Kidney (tissue), 14 donors: ENCODE measurements around the gene SUGP2. TPM values are rescaled to one million over a fixed set of nuclear protein-coding genes. Genes with fewer than 3 reads are reported as not detected.
A peak's percentile ranks its signal among the peaks of the same experiment; 100 is the strongest.

Source experiments
- DNase-seq, 5 donors: peaks; one replicate each; pipeline ENCODE4 v3.0.0-alpha.2; 2013 to 2020
- FAIRE-seq: peaks from 2 replicates; lab custom pipeline; 2012; peaks lifted over from hg19 to GRCh38; lab: Jason Lieb, UNC
- H3K27ac ChIP-seq, 2 donors: one replicate each; pipeline ENCODE4 v1.7.0; 2013; ENCODE audit warnings: low read depth in 2 of 2, low read length in 2 of 2, inconsistent platforms in 1 of 2
- H3K27me3 ChIP-seq: one replicate; pipeline ENCODE4 v1.7.1; 2013; ENCODE audit warnings: low read length, inconsistent platforms; ENCODE audit not compliant: control insufficient read depth, insufficient read depth
- H3K36me3 ChIP-seq, 3 donors: one replicate each; pipeline versions ENCODE4 v1.7.0 to v1.7.1; 2013; ENCODE audit warnings: low read length in 3 of 3, control low read depth in 1 of 3, inconsistent platforms in 1 of 3; ENCODE audit not compliant: insufficient read depth in 3 of 3, control insufficient read depth in 2 of 3
- H3K4me1 ChIP-seq, 3 donors: one replicate each; pipeline versions ENCODE4 v1.7.0 to v1.7.1; 2013; ENCODE audit warnings: low read length in 3 of 3, inconsistent platforms in 1 of 3, low read depth in 1 of 3; ENCODE audit not compliant: control insufficient read depth in 2 of 3, insufficient read depth in 2 of 3
- H3K4me3 ChIP-seq, 3 donors: one replicate each; pipeline versions ENCODE4 v1.7.0 to v1.8.1; 2013; ENCODE audit warnings: low read length in 3 of 3, control low read depth in 1 of 3, inconsistent platforms in 1 of 3
- H3K9ac ChIP-seq, 3 donors: one replicate each; pipeline versions ENCODE4 v1.7.0 to v1.7.1; 2013; ENCODE audit warnings: low read length in 3 of 3, control low read depth in 1 of 3, inconsistent platforms in 1 of 3
- H3K9me3 ChIP-seq, 3 donors: one replicate each; pipeline versions ENCODE4 v1.7.0 to v1.7.1; 2013; ENCODE audit warnings: low read length in 3 of 3, control low read depth in 1 of 3, inconsistent platforms in 1 of 3; ENCODE audit not compliant: control insufficient read depth in 2 of 3, insufficient read depth in 1 of 3
- CTCF ChIP-seq: IDR thresholded peaks from 3 replicates; pipeline ENCODE4 v1.5.1; 2012; ENCODE audit warnings: mild to moderate bottlenecking, moderate library complexity, borderline replicate concordance; ENCODE audit not compliant: insufficient read depth; ENCODE audit errors: extremely low read depth
- intact Hi-C: fragments of 100-400 bp; cut with DNase I; formaldehyde crosslinking; loops from one replicate; pipeline ENCODE4 v1.11.1; 2022
- polyA plus RNA-seq: library from polyadenylated mRNA; stranded (reverse); fragments of 350-450 nt; fragmentation: Illumina TruSeq; extraction: RNeasy Lipid Tissue Mini Kit (QIAGEN cat#74804); gene quantifications from one replicate; pipeline ENCODE4 v1.2.3, GENCODE V29; 2014; ENCODE audit warnings: low read depth, low replicate concordance; ENCODE audit not compliant: insufficient read depth
- total RNA-seq: library from RNA; stranded (reverse); fragmentation: NEBNext Ultra II Directional; extraction: Animal tissue kit (Norgen Biotek cat#: 25700); gene quantifications from one replicate; pipeline ENCODE4 v1.2.1, GENCODE V29; 2021
- donor health status: control.
- donor health status: control.
- donor health status: control.
- donor health status: control.
- donor health status: control.
- donor health status: DM: yes; HTN: yes; CAD: no.
- donor health status: Normal renal cell carcinoma (clear cell type).

The SUGP2 gene
- total and polyA plus RNA-seq, 2 donors from 2014 or later: 47.5 to 74.1 TPM

GRCh38 chr19:19074196-19074882 lies 41.0 kb upstream of the SUGP2 start:
- TF ChIP-seq CTCF: no peak
- no peak for FAIRE-seq

GRCh38 chr19:19071897-19072296 lies 38.6 kb upstream of the SUGP2 start:
- Histone ChIP-seq H3K27ac (no peak overlapping the region), H3K4me3 (no peak overlapping the region), H3K36me3 (peaks cover 0 to 3% (median 0%) of the 10 kb centered on the region in 3 donors), H3K9ac (no peak overlapping the region), H3K27me3 (no peaks in the 10 kb centered on the region), H3K9me3 (no peaks in the 10 kb centered on the region), H3K4me1 (peaks cover 0 to 9% (median 6%) of the 10 kb centered on the region in 3 donors)
- TF ChIP-seq CTCF: no peak
- no peak for DNase-seq
- intact Hi-C loops: no loop called here
- no peak for FAIRE-seq

More at GRCh38 chr19:19074196-19074882, 41.0 kb upstream of the SUGP2 start:
- intact Hi-C loops: no loop called here
- Histone ChIP-seq H3K36me3 (peaks cover 0 to 3% (median 0%) of the 10 kb centered on the region in 3 donors), H3K4me1 (peaks cover 0 to 9% (median under 1%) of the 10 kb centered on the region in 3 donors), H3K27me3 (no peaks in the 10 kb centered on the region), H3K9ac (no peak overlapping the region), H3K4me3 (peak overlapping the region in 1 of 3 donors; percentile 11), H3K9me3 (no peaks in the 10 kb centered on the region), H3K27ac (no peak overlapping the region)
- DNase-seq: no peak

- no peaks in the 10 kb centered on the region for H3K36me3 ChIP-seq
- intact Hi-C loops: no loop called here
- no peak for DNase-seq
- H3K27ac ChIP-seq: no peak overlapping the region
- H3K4me1 ChIP-seq: peaks cover 0 to 18% (median 6%) of the 10 kb centered on the region in 3 donors
- no peaks in the 10 kb centered on the region for H3K27me3 ChIP-seq
- no peaks in the 10 kb centered on the region for H3K9me3 ChIP-seq
- no peak for FAIRE-seq
- TF ChIP-seq CTCF: no peak
- H3K4me3 ChIP-seq: no peak overlapping the region
- no peak overlapping the region for H3K9ac ChIP-seq
Observed at GRCh38 chr19:19068659-19069654, 35.6 kb upstream of the SUGP2 start.
